ENCODE data around the gene PRKAG2. TPM values are rescaled to one million over a fixed set of nuclear protein-coding genes. Genes with fewer than 3 reads are reported as not detected.

Gene PRKAG2
- total and polyA plus RNA-seq, 2 experiments from 2014 or later = 9.1 to 14.9 TPM

- no peak for DNase-seq (ENCODE audit: low spot score)
- peaks cover 7% of the 10 kb centered on the region for H3K27me3 Mint-ChIP-seq (ENCODE audit: insufficient read depth, low read depth, poor library complexity)
- Histone ChIP-seq H3K4me2 (no peak overlapping the region), H3K36me3 (ENCODE audit: insufficient read depth) (no peaks in the 10 kb centered on the region), H4K20me1 (replicated peaks; ENCODE audit: insufficient read depth) (no peaks in the 10 kb centered on the region), H3K27ac (ENCODE audit: low read depth) (no peak overlapping the region), H3K4me1 (ENCODE audit: insufficient read depth) (no peaks in the 10 kb centered on the region), H3K4me3 (no peak overlapping the region), H3K27me3 (ENCODE audit: insufficient read depth) (no peaks in the 10 kb centered on the region), H3F3A (replicated peaks; ENCODE audit: low read depth) (no peaks in the 10 kb centered on the region), H3K9me2 (ENCODE audit: insufficient read depth) (no peaks in the 10 kb centered on the region), H2AFZ (no peak overlapping the region), H3K79me2 (replicated peaks; ENCODE audit: insufficient read depth) (no peaks in the 10 kb centered on the region)
- no peak overlapping the region for H3K27ac Mint-ChIP-seq
- H3K4me3 Mint-ChIP-seq = no peak overlapping the region
- no peaks in the 10 kb centered on the region; the same call in 2 of the 3 replicates for H3K9me3 Mint-ChIP-seq
- no peak for TF ChIP-seq POLR2AphosphoS5 (IDR thresholded peaks at IDR 0.05; ENCODE audit: low read depth)
- no peak for TF ChIP-seq EZH2phosphoT487 (IDR thresholded peaks at IDR 0.05; ENCODE audit: unreplicated experiment)
- TF ChIP-seq ETS1 (IDR thresholded peaks at IDR 0.05) = no peak
- no peak for TF ChIP-seq CREB1 (CRISPR knock-in tag; IDR thresholded peaks at IDR 0.05; ENCODE audit: low read depth)
- no peak for TF ChIP-seq NANOG (IDR thresholded peaks at IDR 0.05; ENCODE audit: borderline replicate concordance)
- no peak for TF ChIP-seq CTCF (conservative IDR thresholded peaks at IDR 0.05; ENCODE audit: low read depth in 2 of 2)
- no peak for TF ChIP-seq ZNF114 (CRISPR knock-in tag; IDR thresholded peaks at IDR 0.05)
- no peak for TF ChIP-seq EZH2 (IDR thresholded peaks at IDR 0.05; ENCODE audit: low read depth, unreplicated experiment)
- TF ChIP-seq REST (IDR thresholded peaks at IDR 0.05; ENCODE audit: unreplicated experiment) = no peak
- TF ChIP-seq ZNF462 (CRISPR knock-in tag; IDR thresholded peaks at IDR 0.05) = no peak
- no peak for TF ChIP-seq JUNB (IDR thresholded peaks at IDR 0.05; ENCODE audit: unreplicated experiment)
- TF ChIP-seq ZNF331 (CRISPR knock-in tag; IDR thresholded peaks at IDR 0.05; ENCODE audit: low read depth) = no peak
- peaks cover 11% of the 10 kb centered on the region for H3K4me1 Mint-ChIP-seq
- ATAC-seq = peak; percentile 24
- no peaks in the 10 kb centered on the region for H3K36me3 Mint-ChIP-seq (ENCODE audit: low read depth)
Observed at GRCh38 chr7:151852486-151853396, 24.2 kb downstream of the PRKAG2 start.
